ENCODE data around the gene ATP13A4. TPM values are rescaled to one million over a fixed set of nuclear protein-coding genes. Genes with fewer than 3 reads are reported as not detected.

Gene ATP13A4
- polyA plus RNA-seq, 1 donor: 0.72 TPM

DNA sequence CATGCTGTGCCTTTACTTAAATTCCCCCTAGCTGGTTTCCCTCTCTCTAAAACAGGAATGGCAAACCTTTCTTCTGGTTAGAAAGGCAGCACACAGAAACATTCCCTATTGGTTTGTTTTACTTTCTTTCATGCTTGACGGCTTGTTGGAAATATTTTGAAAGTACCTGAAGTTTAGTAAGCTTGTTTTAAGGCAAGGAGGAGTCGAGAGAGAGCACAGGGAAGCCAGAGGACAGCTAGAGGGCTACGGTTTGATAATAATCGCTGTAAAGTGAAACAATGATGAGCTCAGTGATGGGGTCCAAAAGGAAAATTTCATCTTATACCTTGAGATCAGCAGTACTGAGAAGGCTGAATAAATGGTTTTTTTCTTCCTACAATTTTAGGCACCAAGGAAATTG lies 64.1 kb downstream of the ATP13A4 start:
- DNase-seq: no peak

DNA sequence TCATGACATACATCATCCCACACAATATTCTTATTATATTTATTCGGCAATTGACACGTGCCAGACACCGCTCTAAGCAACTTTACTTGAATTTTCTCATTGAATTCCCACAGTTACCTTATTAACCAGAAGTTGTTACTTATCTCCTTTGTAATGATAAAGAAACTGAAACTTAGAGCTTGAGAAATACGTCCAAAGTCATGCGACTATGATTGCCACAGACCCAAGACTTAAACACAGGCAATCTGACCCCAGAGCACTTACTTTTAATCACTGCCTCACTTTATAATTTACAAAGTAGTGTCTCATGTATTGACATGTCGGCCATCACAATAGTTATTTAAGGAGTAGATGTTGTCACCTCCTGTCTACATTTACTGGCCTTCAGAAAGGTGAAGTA lies 64.7 kb downstream of the ATP13A4 start:
- DNase-seq: no peak

DNA sequence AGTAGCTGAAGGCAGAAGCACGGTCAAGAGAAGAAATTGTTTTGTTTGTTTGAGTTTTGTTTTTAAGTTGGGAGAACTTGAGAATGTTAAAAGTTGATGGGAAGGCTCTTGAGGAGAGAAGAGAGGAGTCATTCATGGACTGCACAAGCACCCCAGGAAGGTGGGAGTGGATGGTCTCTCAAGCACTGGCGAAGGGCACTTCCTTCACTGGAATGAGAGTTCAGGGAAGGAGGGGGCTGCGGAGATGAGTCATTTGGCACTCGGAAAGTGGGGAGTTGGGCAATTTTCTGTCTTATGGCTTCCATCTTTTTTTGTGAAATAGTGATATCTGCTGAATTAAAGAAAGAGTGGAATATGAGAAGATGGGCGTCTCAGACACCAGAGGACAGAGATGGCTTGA lies 66.0 kb downstream of the ATP13A4 start:
- DNase-seq: no peak

DNA sequence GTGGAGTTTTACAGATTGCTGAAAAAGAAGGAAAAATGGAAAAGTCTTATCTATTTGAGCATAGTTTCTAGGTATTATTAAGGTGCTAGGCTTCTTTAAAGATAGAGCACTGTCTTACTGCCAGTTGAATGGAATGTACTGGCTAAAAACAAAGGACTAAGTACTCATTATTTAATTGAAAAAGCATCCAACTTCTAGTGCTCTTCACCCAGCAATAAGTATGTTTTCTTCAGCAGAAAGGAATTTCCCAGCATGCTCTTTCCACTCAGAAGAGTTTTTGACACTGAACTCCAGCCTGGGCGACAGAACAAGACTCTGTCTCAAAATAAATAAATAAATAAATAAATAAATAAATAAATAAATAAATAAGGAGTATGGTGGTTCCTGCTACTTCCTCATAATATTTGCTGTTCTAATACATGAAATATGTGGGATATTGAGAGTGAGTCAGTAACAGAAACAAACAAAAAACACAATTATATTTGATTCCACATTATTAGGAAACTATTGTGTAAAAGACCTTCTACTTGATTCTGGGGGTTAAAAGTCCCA lies 70.6 kb downstream of the ATP13A4 start:
- DNase-seq: no peak

DNA sequence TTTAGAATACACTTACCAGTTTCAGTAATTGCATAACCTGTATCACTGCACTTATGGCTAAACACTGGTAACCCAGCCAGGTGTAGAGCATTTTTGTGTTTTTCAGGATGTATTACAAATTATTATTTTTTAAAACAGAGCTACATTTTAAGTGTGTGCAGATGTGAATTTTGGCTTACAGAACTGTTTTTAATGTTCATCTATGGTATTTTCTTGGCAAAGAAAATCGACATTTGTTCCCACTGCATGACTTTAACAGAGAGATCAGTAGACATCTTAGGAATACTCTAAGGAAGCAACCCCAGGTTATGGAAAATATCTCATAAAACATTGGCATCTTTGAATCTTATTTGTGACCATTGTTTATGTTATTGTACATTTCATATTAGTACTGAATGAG lies 73.3 kb downstream of the ATP13A4 start:
- DNase-seq: peak; percentile 42

DNA sequence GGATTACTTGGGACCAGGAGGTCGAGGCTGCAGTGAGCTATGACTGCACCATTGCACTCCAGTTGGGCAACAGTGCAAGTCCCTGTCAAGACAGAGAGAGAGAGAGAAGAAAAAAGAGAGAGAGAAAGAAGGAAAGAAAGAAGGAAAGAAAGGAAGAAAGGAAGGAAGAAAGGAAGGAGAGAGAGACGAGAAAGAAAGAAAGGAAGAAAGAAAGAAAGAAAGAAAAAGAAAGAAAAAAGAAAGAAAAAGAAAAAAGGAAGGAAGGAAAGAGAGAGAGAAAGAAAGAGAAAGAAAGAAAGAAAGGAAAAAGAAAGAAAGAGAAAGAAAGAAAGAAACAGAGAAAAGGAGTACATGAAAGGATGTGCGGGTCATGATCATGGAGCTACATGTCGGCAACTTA lies 80.2 kb downstream of the ATP13A4 start:
- DNase-seq: no peak

DNA sequence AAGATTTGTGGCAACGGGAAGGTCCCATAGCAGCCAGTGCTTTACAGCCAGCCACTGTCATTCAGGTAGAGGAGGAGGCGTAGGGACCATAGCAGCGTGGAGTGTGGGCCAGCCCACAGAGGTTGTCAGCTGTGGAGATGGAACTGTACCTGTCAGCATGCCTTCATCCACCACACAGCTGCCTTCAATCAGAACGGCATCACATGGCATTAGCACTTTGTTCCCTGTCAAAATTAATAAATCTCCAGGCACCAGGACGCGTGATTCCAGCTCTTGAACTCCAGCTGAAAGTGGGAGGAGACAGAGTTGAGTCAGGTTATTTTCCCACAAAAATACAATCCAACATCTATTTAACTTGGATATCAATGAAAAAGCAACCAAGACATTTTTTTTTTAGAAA lies 84.0 kb downstream of the ATP13A4 start:
- no peak for DNase-seq

DNA sequence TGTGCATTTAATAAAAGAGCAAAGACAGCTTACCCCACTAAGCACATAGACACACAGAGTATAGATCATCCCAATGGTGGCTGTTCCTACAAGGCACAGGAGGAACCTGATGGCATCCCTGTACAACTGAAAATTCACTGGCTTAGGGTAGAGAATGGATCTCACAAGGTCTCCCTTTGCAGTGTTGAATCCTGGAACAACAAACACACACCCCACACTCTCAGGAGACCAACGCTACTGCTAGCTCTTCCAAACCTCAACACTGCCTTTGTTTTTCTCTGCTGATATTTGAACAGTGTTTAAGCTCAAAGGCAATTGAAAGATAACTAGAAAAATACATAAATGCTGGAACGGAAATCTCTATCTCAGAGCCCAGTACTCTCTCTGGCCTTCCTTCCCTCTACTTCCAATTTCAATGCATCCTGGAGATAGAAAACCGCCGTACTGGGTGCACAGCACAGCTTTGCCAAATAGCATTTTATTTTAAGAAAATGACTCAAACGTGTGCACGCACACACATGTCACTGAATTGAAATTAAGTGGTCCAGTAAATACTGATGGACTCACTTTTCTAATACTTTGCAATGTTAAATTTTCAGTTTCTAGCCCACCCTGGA lies 88.6 kb downstream of the ATP13A4 start:
- peak; percentile 10 for DNase-seq

DNA sequence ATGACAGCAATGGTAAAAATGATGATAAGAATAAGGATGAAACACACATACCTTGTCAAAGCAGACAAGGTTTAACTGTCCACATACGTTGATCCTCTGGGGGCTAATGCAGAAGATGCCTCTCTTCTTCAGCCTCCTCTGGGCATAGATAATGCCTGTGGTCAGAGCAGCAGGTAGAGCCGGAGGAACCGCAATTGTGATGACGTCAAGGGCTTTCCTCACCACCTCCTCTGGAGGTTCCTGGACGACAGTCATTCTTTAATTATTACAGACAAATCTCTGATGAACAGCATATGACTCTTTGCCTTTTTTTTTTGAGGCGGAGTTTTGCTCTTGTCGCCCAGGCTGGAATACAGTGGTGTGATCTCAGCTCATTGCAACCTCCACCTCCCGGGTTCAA lies 89.8 kb downstream of the ATP13A4 start:
- DNase-seq: no peak

DNA sequence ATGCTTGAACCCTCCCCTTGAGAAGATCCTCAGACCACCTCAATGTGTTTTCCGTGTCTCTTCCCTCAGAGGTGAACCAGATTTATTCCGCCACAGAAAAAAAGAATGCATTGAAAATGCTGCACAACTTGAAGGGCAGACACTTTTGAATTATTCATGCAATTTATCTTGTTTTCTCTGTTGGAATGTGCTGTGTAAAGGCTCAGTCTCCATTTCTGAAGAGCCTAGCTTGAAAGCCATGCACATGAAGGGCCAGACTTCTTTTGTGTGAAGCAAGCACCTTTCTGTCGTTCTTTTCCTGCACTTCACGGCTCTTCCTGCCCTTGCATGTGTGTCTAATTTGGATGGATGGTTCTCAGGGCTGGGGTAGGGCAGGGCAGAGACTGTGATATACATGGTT lies 97.2 kb downstream of the ATP13A4 start:
- no peak for DNase-seq

DNA sequence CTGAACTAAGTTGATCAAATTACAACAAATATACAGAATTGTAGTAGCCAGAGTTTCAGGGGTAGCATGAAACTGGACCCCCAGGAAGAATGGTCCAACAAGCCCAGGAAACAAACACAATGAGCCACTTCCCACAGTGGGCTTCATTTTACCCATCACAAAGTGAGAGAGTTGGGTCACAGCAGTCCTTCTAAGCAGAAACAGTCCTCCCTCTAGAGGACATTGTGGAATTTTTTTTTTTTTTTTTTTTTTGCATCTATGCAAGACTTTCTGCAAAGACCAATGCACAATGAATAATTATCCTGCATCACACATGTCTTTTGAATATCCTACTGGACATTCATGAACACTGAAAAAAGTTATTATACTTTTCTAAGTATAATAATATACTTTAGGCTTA lies 102.4 kb downstream of the ATP13A4 start:
- DNase-seq: no peak

DNA sequence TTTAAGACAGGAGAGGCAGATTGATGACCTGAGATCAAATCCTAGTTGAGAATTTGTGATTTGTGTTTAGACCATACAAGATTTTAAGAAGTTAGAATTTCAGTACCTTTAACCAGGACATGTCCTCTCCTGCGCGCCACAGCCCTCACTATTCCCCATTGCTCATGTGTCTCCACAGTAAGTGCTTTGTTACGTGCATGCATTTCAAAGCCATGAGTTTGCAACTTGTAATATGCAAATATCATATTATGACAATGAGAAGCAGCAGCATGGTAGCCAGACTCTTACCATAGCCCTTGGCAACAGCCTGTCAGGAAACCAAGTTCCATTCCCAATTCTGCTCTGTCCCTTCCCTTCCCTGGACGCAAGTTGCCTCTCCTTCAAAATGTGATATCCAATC lies 102.8 kb downstream of the ATP13A4 start:
- no peak for DNase-seq

DNA sequence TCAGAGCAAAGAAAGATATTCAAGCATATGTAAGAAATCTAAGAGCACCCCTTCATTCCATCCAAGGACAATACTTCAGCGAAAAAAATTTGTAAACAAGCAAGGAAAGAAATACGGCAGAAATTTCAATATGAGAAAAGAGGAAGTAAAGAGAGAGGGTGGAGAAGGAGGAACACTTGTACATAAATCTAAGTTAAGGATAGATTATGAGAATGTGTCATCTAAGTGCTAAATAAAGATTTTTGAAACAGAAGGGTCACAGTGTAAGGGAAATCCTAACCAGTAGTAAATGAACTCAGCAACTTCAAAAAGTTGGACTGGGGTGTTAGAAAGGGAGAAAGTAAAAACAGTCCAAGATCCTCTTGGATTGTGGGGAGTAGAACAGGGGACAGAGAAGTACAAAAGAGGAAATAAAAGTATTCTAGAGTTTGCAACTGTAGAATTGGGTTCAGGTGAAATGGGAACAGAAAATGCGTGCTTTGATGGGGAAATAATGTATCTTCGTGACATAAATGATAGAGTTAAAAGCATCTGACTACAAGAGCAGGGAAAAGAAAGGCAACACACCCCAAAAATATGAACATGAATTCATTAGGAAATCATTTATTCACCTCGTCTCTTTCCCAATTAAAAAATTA lies 107.6 kb downstream of the ATP13A4 start:
- no peak for DNase-seq

DNA sequence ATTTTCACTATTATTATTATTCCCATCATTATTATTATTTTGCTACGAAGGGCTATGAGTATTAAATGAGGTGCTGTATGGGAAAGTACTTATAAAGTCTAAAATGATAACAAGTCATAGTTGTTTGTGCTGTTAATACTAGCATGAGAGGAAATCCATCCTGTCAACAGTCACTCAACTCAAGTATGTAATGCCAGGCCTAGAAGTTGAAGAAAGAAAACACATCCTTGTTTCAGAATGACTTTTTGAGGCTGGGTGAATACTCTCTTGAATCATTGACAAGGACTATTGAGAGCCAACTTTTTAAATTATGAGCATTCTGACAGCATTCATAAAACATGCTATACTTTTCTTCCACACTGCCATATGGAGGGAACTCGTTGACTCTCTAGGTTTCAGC lies 115.3 kb downstream of the ATP13A4 start:
- no peak for DNase-seq

DNA sequence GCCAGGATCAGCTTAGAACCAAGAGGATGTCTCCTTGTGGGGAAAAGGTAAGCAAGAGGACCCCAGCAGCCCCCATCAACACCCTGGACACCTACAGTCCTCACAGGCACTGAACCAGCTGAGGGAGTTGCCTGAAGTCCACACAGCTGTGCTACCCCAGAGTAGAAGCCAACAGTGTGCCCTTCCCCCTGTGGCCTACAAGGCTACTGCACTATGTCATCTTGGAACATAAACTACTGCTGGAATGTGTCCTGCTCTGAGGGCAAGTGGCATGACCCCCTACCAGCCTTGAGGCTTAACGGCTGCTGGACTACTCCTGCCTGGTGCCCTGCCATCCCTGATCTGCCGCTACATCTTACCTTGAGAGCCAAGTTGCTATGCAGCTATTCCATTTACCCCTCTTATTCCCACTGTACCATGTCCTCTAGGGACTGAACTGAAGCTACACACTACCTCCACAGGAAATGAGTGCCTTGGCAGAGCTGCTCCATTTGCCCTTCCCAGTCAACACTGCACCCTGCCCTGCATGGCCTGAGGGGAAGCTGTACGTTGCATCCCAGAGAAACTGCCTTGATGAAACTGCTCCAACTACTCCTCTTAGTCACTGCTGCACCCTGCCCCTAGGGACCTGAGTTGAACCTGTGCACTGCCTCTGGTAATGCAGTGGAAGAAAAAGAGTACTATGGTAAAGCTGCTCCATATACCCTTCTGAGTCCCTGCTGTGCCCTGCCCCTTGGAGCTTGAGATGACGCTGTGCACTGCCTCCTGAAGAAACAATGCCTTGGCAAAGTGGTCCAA lies 135.9 kb downstream of the ATP13A4 start:
- DNase-seq: no peak

DNA sequence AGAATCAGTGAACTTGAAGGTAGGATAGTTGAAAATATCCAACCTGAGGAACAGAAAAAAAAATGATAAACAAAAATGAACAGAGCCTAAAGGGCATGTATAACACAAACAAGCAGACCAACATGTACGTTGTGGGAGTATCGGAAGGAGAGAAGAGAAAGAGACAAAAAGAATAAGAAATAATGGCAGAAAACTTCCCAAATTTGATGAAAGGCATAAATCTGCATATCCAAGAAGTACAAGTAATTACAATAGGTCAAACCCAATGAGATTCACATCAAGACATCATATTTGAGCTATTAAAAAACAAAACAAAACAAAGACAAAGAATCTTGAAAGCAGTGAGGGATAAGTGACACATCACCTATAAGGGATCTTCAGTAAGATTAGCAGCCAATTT lies 138.1 kb downstream of the ATP13A4 start:
- no peak for DNase-seq

DNA sequence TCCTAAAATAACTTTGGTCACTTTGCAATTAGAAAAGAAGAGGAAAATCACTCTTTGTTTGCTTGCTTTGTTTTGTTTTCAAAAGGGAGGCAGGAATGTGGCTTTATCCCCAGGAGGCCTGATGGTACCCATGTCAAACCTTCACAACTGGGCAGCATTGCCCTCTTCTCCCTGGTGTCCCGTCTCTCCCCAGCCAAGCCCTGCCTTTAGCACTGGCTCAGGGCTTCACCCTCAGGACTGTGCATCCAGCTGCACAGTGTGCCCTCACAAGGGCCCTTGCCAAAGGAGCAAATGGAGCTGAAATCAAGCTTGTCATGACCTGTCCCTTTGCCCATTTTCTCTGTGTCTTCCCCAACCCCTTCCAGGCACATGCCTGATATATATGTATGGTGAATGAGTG lies 147.0 kb downstream of the ATP13A4 start:
- no peak for DNase-seq

DNA sequence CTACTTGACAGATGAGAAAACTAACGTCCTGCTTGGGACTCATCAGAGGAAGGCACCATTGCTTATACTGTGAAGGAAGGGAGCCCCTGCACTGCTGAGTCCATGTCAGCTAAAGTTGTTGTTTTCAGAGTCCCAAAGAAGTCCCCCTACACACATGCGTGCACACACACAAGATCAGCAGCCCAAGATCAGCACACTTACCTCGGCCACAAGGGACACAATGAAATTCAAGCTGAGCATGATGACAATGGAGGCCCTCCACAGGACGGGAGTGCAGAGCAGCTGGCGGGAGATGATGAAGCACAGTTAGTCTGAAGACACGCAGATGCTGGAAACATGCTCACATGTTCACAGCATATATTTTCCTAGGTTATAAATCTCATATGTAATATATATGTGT lies 147.6 kb downstream of the ATP13A4 start:
- DNase-seq: no peak

DNA sequence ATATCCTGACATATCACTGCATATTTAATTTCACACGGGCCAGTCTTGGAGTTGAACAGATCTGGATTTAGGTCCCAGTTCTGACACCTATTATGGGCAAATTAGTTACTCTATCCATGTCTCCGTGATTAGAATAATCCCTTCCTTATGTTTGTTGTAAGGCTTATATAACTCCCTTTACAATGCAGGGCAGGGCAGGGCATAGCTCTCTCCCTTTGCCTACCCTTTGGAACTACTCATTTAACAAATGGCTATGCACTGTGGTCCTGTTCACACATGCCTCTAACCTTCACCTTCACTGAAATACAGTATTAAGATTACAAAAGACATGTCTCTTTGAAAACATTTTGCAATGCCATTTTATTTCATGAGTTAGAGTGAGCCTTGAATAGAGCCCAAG lies 151.4 kb downstream of the ATP13A4 start:
- no peak for DNase-seq

DNA sequence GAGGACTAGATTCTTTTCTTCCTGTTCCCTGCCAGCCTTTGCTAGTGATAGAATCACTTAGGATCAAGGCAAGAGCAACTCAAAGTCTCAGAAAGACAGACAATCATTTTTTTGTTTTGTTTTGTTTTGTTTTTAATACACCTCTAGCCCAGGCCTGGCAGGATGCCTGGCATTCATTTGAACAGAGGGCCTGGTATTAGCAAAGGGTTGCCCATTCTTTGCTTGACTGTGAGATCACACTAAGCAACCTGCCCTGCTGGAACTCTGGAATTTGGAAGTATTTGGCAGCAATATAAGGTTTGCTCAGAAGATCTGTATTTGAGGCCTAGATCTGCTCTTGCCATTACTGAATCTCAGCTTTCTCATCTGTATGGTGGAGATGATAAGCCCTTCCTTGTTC lies 154.4 kb downstream of the ATP13A4 start:
- no peak for DNase-seq

DNA sequence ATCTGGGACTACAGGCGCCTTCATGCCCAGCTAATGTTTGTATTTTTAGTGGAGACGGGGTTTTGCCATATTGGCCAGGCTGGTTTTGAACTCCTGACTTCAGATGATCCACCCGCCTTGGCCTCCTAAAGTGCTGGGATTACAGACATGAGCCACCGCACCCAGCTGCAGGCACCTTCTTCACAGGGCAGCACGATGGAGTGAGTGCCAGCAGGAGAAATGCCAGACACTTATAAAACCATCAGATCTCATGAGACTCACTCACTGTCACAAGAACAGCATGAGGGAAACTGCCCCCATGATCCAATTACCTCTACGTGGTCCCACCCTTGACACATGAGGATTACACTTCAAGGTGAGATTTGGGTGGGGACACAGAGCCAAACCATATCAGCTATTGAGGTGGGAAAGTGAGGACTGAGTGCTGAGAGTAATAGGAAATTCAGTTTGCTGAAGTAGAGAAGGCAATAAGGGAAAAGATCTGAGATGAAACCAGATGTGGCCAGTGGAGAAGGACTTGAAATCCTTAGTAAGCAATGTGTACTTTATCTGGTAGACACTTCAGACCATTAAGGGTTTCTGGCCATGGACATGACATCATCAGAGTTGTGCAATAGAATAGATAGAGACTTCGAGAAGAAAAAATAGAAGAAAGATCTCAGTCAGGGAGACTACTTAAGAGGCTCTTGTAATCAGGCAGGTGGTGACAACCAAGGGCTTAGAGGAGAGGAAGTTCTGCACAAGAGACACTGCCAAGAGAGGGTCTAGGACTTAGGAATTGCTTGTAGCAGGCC lies 158.0 kb downstream of the ATP13A4 start:
- no peak for DNase-seq

DNA sequence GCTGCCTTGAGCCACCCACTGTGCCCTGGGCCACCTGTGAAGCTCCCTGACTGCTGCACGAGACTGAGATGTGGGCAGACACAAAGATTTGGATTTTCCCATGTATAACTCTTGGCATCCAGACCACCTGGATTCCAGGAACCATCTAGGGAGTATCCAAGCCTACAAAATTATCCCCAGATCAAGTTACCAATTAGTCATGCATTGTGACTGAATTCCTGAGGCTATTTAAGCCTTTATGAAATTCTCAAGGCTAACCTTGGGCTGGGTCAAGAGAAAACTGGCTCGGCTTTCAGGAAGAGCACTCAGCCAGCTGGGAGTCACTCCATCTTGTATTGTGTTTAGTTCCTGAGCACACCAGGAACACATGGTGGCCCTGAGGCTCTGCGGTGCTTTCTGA lies 162.8 kb downstream of the ATP13A4 start:
- DNase-seq: no peak

DNA sequence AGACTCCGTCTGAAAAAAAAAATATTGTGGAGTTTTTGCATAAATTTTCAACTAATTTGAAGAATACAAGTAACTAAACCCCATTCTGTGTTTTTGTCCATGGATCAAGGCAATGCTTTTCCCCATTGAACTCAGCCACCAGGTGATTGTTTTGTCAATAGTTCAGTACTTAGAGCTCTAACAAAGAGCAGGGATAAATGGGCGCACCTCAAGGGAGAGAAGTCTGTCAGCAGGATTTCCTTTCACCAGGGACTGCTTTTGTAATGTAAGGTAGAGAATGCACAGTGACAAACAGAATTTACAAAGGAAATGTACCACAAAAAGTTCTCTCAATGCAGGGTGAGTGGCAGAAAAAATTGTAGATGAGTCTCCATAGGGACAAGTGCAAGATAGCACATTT lies 165.4 kb downstream of the ATP13A4 start:
- DNase-seq: no peak

Data from hindlimb muscle (tissue), 1 donor.